COR-L47 (cell line): ENCODE measurements around the gene SCAMP2.

Source experiments
- DNase-seq: peaks from one replicate; lab custom pipeline; 2025; lab: John Stamatoyannopoulos, UW

SCAMP2 gene

GRCh38 chr15:74858369-74858740, 14.8 kb downstream of the SCAMP2 start:
- DNase-seq, result no peak

DNA sequence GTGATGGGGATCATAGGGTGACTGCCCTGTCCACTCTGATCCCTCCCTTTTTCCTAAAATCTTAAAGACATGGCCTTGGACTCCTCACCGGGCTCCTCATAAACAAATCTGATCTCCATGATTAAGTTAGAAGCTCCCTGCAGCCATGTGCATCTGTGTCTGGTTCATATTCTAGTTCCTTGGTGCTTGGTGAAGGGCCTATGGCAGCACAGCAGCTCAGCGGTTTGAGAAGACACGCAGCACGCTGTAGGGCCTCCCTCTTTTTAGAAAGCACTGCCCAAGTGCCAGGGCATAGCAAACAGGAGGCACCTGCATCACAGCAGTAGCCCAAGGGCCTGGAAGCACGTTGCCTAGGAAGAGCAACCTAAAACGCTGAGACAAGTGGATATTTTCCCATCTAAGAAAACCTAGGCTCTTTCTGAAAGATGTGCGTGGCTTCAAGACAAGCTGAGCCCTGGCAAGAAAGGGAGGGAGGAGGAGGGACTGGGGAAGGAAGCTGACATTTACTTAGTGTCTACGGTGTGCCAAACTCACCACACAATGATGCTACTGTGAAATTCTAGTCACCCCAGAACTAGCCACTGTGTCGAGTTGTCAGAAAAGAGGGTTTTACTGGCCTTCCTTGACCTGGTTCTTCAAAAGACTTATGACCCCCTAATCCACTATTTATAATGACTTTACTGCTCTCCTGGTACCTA, 15.3 kb downstream of the SCAMP2 start:
- DNase-seq, result no peak

DNA sequence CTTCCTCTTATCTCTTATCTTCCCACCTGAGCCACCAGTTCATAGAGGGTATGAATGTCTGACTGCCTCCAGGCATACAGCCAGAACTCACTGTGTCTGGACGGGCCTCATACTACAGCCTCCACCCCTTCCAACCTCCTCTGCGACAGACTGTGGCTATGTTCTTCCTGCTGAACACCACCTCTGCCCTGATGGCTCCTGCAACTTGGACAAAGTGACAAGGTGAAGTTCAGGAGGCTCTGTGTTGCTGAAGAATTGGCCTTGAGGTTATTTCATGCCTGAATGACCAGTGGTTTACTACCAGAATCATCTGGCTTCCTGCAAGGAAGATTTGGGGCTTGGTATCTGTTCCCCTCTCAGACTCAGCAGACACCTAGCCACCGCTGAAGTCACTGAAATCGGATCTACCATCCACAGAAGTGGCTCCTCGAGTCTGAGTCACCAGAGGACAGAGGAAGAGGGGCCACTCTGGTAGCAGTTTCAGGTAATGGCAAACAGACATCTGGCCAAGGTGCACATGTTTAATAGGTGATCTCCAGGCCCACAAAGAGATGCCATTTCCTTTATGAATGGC, 16.0 kb downstream of the SCAMP2 start:
- DNase-seq, result no peak

- no peak for DNase-seq
Measured at GRCh38 chr15:74856537-74856936, 16.6 kb downstream of the SCAMP2 start.

DNA sequence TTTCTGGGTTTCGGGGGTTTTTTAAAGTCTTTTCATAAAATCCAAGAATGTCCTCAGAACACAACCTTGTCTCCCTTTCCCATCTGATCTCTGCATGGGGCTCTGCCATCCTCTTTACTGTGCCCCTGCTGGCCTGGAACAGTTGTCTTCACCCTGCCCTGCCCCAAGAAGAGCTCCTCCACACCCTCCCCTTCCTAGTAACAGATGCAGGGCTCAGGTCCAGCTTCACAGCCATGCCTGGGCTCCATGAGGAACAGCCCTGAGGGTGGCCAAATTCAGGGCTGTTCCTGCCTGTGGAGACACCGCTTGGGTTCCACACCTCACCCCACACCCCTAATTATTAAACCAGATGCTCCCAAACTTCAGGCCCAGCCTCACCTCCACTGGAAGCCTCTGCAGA, 17.3 kb downstream of the SCAMP2 start:
- DNase-seq, result no peak

GRCh38 chr15:74854453-74855022, 18.6 kb downstream of the SCAMP2 start:
- no peak for DNase-seq

DNA sequence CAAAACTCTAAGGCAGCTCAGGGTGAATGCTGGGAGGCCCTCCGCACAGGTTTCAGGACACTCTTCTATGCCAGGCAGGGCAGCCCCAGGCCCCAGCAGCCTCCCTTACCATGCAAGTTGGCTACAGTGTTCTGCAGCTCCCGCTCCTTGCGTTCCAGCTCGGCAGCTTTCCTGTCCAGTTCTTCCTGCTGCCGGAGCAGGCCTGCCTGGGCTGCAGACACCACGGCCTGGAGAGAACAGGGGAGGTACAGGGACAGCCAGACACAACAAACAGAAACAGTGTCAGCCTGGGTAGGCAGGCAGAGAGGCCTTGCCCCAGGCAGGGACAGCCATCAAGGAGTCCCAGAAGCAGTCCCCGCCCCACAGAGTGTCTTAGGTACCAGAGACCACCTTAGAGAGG, 21.2 kb downstream of the SCAMP2 start:
- DNase-seq, result no peak

- no peak for DNase-seq
Measured at GRCh38 chr15:74850393-74850792, 22.8 kb downstream of the SCAMP2 start.

DNA sequence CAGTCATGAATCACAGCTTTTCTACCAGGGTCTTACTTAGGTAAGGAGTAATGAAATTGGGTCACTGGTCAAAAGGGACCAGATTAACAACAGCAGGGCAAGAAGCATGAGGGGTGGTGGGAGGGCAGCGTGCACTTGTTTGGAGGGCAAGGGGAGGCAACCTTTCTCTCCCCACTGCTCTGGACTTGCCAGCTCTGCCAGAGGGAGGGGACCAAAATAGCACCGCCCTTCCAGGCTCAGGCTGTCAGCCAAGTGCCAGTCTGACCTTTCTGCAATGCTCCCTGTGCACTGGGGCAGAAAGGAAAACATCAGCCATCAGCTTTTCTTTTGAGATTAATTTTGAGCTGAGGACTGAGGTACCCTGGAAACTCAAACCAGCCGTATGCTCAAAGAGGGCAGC, 25.7 kb downstream of the SCAMP2 start:
- DNase-seq, result no peak

- no peak for DNase-seq
Measured at GRCh38 chr15:74845581-74845980, 27.6 kb downstream of the SCAMP2 start.

DNA sequence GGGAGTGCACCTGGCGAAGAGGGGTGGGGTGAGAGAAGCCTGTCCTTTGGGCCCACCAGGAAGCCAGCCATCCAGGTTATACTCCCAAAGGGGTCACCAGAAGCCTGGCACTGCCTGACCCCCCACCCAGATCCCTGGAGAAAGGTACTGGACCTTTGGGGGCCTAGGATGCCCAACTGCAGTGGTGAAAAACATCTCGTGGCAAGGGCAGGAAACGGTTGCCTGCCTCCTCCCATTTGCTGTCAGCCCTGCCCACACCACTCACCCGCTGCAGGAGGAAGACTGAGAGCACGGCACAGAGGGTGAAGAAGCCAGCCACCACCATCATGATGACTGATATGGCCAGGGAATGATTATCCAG, 28.0 kb downstream of the SCAMP2 start:
- no peak for DNase-seq

DNA sequence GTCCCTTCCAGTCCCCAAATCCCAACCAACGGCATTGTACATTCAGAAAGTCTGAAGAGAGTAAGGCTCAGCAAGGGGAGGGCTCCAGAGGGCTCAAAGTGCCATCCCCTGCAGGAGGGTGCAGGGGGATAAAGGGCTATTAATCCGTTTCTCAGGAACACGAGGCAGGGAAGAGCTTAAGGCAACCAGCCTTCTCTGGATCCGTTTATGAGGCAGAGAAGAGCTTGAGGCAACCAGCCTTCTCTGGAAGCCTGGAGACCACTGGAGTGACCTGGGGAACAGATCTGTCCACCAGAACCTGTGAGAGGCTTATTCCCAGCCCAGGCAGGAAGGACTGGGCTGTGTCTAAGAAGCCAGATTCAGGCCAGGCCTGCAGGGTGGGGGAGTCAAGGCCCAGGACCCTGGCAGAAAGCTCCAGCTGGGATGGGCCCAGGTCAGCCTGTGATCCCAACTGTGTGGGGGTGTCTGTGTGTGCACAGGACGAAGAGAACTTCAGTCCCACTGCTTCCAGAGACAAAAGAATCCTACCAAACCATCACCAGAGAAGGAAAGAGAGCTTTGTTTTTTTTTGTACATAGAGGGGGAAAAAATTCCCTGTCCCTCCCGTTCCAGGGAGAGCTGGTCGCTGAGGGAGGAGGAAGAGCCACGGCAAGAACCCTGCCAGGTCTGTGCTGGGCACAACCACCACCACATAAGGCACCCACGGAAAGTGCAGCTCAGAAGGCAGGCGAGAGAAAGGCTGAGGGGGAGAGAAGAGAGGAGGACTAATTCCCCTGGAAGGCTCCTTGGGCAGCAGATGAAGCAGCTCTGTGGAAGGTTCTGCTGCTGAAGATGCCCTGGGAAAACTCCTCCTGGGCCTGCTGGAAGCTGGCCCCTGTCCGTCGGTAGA, 28.6 kb downstream of the SCAMP2 start:
- no peak for DNase-seq

- no peak for DNase-seq
Measured at GRCh38 chr15:74843891-74844299, 29.3 kb downstream of the SCAMP2 start.

DNA sequence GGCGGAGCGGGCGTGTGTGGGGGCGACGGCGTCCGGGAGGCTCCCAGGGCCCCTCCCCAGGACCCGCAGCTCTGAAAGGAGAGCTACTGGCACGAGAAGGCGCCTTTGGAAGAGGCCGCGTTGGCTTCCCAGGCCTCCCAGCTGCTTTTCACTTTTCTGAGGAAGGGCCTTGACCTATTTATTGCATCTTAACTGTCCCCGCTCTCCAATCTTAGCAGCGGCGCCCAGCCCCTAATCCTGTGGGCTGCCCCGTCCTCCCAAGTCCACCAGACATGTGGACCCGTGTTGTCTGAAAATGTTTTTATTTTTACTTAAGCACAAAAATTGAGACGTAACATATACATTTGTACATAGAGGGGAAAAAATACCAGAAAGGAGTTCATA, 29.7 kb downstream of the SCAMP2 start:
- no peak for DNase-seq

GRCh38 chr15:74842581-74843444, 30.4 kb downstream of the SCAMP2 start, which contains the start of gene ULK3:
Gene ULK3 (minus strand): TSS chr15:74843156. CDS start chr15:74843105, 51 bp downstream.
- peak; percentile 89 for DNase-seq

DNA sequence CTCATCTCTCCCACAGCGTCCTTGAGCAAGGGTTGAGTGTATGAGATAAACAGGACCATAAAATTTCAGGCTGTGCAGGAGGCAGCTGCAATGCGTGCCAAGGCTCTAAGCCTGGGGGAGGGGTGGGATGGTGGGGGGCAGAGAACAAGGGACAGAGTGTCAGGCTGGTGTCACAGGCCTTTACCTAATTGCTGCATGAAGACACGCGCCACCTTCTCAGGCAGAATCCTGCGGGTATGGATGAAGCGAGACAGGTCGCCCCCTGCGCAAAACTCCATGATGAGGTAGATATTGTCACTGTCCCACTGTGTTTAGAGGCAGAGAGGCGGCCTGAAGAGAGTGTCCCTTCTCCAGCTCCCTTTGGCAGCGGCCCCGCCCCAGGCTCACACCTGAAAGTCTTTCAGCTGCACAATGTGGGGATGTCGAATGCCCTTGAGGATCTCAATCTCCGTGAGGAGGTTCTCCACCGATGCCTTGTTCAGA, 31.2 kb downstream of the SCAMP2 start:
- DNase-seq, result no peak

- no peak for DNase-seq
Measured at GRCh38 chr15:74840851-74841775, 32.1 kb downstream of the SCAMP2 start.

GRCh38 chr15:74839526-74840395, 33.4 kb downstream of the SCAMP2 start:
- no peak for DNase-seq

DNA sequence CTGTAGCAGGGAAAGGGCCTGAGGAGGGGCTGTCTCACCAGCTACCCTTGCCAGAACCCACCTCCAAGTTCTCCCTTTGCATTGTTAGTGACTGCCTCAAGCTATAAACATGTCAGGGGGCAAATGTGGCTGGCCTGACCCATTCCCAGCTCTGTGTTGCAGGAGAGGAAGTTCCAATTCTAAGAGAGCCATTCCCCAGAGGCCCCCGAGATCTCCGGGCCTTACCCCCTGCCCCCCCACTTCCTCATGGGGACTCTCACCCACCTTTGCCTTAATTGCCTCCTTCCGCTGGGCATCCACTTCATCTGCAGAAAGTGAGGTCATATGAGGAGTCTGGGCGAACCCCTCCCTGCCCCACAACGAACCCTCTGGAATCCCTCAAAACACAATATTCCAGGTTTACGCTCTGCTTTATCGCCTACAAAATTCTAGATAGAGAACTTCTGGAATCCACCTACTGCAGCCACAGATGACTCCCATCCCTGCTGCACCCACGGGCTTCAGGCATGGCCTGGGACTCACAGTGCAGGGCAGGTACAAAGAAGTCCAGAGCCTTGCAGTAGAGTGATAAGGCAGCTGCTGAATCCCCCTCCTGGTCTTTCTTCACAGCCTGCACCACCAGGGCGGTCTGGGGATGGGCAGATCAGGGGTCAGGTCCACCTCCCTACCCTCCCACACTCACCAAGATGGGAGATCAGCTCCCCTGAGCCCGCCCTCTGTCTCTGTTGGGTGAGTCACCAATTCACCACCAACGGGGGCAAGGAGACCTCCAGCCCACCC, 34.2 kb downstream of the SCAMP2 start:
- no peak for DNase-seq
